Fibroblast of peridontal ligament (primary cell): ENCODE measurements around the gene MADCAM1.
"Not testable (repeated sequence)": the region's sequence is repeated elsewhere in the genome, so short reads cannot be mapped to it uniquely, and the experiment has no call there.

ENCODE experiments used
- DNase-seq: peaks from one replicate; pipeline ENCODE4 v3.0.0-alpha.2; 2010; ENCODE audit errors: extremely low read depth

Gene MADCAM1

DNA sequence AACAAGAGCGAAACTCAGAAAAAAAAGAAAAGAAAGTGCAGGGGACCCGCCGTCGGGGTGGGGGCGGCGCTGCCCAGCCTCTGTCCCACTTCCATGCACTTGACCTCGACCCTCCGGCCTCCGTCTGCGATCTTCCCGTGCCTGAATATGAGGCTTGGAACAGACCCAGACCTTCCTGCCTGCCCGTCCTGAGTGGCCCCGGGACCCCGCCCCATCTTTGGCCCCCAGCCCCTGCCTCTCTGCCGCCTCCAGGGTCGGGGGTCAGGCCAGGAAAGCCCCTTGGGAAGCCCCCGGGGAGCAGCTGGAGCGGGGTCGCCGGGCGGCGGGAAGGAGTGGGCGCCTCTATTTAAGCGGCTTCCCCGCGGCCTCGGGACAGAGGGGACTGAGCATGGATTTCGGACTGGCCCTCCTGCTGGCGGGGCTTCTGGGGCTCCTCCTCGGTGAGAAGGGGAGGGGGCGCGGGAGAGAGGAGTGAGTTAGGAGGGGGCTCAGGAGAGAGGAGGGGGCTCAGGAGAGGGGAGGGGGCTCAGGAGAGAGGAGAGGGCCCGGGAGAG, at the start of gene MADCAM1:
MADCAM1 (plus strand) TSS at position 375 of the 554 bp plus-strand sequence; CDS start at position 389, 14 bp downstream.
- no peak for DNase-seq

GRCh38 chr19:447064-447426, 49.2 kb upstream of the MADCAM1 start:
- no peak for DNase-seq

- no peak for DNase-seq
Observed at GRCh38 chr19:447816-448560, 48.3 kb upstream of the MADCAM1 start.

DNA sequence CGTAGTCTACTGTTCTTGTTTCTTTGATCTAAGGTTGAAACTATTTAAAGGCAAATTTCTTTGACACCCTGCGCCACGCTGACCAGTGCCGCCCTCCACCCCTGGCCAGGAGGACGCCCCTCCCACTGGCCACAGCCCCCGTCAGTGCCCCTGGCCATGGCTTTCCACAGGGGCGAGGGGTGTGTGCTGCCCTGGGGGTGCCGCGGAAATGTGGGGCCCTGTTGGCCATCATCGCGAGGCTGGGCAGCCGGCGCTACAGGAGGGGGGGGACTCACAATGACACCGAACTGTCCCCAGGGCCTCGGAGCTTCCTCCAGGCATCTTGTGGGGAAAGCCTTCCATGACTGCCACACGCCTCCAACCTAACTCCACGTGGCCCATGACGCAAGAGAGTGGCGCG, 46.4 kb upstream of the MADCAM1 start:
- DNase-seq, result no peak

- not testable (repeated sequence) for DNase-seq
Observed at GRCh38 chr19:450912-451481, 45.3 kb upstream of the MADCAM1 start.

DNA sequence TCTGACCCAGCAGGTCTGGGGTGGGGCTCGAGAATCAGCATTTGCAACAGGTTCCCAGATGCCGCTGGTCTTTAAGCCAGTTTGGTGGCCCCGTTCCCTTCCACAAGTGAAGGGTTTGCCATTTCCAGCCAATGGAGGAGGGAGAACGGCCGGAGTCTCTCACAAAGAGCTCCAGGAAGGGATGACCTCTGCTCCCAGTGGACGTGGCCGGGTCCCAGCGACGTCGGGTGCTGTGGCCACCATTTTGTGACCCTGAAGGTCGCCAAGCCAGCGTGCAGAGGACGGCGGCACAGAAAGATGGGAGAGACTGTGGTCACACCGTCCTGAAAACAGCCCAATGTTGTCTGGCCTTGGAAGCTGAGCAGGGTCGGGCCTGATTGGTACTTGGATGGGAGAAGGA, 43.5 kb upstream of the MADCAM1 start:
- no peak for DNase-seq

GRCh38 chr19:453606-454005, 42.7 kb upstream of the MADCAM1 start:
- no peak for DNase-seq

- no peak for DNase-seq
Observed at GRCh38 chr19:455031-455705, 41.1 kb upstream of the MADCAM1 start.

- no peak for DNase-seq
Observed at GRCh38 chr19:455851-456546, 40.3 kb upstream of the MADCAM1 start.

- no peak for DNase-seq
Observed at GRCh38 chr19:456547-457110, 39.7 kb upstream of the MADCAM1 start.

GRCh38 chr19:457636-458035, 38.6 kb upstream of the MADCAM1 start:
- no peak for DNase-seq

DNA sequence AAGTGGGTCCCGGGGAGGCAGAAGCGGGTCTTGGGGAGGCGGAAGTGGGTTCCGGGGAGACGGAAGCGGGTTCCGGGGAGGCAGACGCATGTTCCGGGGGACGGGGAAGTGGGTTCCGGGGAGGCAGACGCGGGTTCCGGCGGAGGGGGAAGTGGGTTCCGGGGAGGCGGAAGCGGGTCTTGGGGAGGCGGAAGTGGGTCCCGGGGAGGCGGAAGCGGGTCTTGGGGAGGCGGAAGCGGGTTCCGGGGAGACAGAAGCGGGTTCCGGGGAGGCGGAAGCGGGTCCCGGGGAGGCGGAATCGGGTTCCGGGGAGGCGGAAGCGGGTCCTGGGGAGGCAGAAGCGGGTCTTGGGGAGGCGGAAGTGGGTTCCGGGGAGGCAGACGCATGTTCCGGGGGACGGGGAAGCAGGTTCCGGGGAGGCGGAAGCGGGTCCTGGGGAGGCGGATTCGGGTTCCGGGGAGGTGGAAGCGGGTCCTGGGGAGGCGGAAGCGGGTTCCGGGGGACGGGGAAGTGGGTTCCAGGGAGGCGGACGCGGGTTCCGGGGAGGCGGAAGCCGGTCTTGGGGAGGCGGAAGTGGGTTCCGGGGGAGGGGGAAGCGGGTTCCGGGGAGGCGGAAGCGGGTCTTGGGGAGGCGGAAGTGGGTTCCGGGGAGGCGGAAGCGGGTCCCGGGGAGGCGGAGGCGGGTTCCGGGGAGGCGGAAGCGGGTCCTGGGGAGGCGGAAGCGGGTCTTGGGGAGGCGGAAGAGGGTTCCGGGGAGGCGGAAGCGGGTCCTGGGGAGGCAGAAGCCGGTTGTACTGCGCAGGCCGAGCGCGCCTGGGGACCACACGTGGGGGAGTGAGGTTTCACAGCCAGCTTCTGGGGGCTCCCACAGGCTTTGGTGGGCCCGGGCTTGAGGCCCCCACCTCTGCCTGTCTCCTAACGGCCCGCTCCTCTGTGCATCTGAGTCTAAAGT, 37.9 kb upstream of the MADCAM1 start:
- DNase-seq, result no peak

DNA sequence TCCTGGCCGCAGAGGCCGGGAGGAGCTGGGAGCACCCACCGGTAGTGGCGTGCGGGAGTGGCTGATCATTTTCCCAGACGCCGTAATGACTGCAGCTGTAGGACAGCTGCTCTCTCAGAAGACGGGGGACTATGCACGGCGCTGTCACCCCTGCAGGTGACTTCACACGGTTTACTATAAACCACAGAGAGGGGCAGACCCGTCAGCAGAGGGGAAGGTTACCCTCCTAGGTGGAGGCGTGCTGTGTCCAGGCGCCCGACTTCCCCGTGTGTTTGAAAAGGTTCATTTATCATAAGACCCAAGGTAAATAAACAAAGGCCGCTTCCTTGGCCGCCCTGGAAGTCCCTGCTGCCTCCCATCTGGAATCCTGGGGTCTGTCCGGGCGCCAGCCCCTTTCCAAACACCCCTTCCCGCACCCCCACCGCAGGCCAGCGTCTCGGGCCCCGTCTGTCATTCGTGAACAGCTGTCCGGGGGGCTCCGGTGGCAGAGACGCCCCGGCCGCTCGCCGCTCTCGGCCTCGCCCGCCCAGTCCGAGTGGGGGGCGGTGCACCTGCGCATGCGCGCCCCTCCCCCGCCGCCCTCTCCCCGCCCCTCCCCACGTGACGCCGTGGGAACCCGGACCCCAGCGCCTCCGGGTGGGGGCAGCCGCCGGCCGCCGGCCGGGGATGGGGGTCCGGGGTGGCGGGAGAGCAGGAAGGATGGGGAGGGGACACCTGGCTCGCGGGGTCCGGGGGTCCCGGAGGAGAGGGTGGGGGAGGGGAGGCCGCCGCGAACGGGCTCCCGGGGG, 36.4 kb upstream of the MADCAM1 start:
- no peak for DNase-seq

DNA sequence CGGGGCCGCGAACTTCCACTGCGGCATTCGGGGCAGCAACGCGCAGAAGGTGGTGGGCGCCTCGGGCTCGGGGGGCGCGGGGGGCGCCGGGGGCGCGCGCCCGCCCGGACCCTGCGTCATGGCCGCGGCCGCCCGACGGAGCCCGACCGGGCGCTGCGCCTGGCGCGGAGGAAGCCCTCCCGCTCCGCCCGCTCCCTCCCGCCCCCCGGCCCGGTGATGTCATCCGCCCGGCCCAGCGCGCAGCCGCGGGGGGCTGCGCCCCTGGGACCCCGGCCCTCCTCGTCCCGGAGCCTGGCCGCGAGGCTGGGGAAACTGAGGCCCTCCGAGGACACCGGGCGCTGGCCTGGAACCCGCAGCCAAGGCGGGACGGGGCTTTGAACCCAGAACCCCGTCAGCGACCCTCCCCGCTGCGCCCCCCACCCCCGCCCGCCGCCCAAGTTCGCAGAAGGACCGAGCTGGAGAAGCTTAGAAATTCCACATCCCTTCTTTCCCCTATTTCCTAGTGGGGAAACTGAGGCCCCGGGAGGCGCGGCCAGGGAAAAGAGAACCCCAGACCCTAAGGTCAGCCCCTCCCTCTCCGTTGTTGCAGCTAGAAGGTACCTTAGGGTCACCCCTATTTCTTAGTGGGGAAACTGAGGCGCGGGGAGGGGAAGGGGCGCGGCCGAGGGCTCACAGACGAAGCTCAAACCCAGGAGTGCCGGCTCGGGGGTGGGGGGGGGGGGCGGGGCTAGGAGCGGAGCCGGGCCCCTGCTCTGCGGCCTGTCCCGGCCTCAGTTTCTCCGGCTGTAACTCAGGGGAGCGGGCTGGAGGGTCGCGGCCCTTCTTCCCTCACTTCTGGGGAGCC, 35.2 kb upstream of the MADCAM1 start, which contains the start of gene SHC2:
SHC2 (minus strand) TSS at position 157 of the 844 bp plus-strand sequence; CDS start at position 120, 37 bp downstream.
- no peak for DNase-seq

- no peak for DNase-seq
Observed at GRCh38 chr19:461721-462551, 34.4 kb upstream of the MADCAM1 start.

DNA sequence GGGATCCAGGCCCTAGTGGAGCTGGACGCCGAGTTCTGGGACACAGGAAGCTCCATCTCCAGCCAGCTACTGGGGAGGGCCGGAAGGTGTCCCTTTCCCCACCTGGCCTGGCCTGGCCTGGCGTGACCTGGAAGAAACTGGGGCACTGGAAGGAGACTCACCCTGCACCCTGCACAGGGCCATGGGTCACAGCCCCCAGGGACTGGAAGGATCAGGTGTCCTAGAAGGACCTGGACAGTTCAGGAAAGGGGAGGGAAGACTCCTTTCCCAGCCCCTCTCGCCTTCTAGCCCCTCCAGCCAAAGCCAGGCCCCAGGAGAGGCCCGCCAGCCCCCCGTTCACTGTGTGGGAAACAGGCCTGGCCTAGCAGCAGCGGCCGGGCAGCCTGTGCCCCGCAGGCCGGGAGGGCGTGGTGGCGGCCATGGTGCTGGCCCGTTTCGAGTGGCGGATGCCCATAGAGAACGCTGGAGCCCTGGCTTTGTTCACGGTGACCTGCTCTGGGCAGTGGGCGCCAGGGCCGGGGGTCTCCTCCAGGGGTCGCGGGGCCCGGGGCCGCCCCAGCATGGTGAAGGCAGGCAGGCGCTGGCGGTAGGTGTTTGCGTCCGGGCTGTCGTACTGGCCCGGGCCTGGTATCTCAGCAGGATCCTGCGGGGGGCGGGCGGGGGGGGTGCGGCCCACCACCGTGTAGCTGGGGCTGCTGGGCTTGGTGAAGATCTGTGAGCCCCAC, 32.6 kb upstream of the MADCAM1 start:
- DNase-seq, result no peak

DNA sequence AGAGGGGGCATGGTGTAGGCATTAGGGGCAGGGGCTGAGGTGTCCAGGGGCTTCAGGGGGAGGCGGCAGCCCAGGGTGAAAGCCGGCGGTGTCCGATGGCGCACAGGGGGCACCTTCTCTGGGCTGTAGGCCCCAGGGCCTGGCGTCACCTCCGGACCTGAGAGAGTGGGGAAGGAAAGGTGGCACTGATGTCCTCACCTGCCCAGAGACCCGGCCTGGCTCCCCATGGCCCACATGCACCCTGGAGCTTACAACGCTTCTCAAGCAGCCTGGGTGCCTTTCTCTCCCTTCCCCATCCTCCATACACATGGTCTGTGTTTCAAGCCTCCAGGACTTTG, 32.1 kb upstream of the MADCAM1 start:
- no peak for DNase-seq
